Thyroid gland (tissue), 4 donors: ENCODE measurements around the gene SETDB1. TPM values are rescaled to one million over a fixed set of nuclear protein-coding genes. Genes with fewer than 3 reads are reported as not detected.

Experiments
- DNase-seq, 2 donors: peaks; one replicate each; pipeline ENCODE4 v3.0.0-alpha.2; 2019
- H3K27ac ChIP-seq, 3 donors: fragments of 200-600 bp; sonication (generic); 1 replicate in 2 of 3; 2 replicates in 1 of 3; pipeline ENCODE4 v1.5.1; 2016 to 2019; ENCODE audit warnings: mild to moderate bottlenecking in 1 of 3, moderate library complexity in 1 of 3
- H3K27me3 ChIP-seq: fragments of 200-600 bp; sonication (generic); one replicate; pipeline ENCODE4 v1.5.1; 2019
- H3K36me3 ChIP-seq, 2 donors: fragments of 200-600 bp; sonication (generic); one replicate each; pipeline ENCODE4 v1.5.1; 2016 to 2019
- H3K4me1 ChIP-seq, 2 donors: fragments of 200-600 bp; sonication (generic); one replicate each; pipeline ENCODE4 v1.5.1; 2017 to 2019
- H3K4me3 ChIP-seq, 3 donors: fragments of 200-600 bp; sonication (generic); replicated peaks in 1 of 3; 1 replicate in 2 of 3; 2 replicates in 1 of 3; pipeline ENCODE4 v1.5.1; 2016; ENCODE audit warnings: mild to moderate bottlenecking in 1 of 3
- H3K9me3 ChIP-seq: fragments of 200-600 bp; sonication (generic); one replicate; pipeline ENCODE4 v1.5.1; 2017
- POLR2A ChIP-seq, 2 donors: fragments of 450-650 bp; IDR thresholded peaks; one replicate each; pipeline ENCODE4 v1.6.1; 2017; ENCODE audit warnings: antibody characterized with exemption in 2 of 2, mild to moderate bottlenecking in 2 of 2, moderate library complexity in 1 of 2
- WGBS, 2 donors: methylation state at CpG; one replicate each; pipeline ENCODE4 v1.1.5; 2017; 5-methylcytosine and 5-hydroxymethylcytosine counted together
- intact Hi-C: fragments of 100-400 bp; cut with DNase I; formaldehyde crosslinking; loops from one replicate; pipeline ENCODE4 v1.15.1; 2023
- total RNA-seq, 4 donors: library from RNA; depleted of rRNA; stranded (reverse); fragments of >200 nt; gene quantifications; one replicate each; pipeline ENCODE4 v1.2.3, GENCODE V29; 2016
- TF ChIP-seq, protein P1 (sequence below), 6 experiments: fragments of 200-600 bp in 3 of 6; fragments of 450-650 bp in 3 of 6; sonication (generic) in 3 of 6; IDR thresholded peaks; one replicate each; pipeline ENCODE4 v1.5.1; 2016 to 2019; ENCODE audit warnings: antibody characterized with exemption in 6 of 6, mild to moderate bottlenecking in 2 of 6, inconsistent platforms in 1 of 6, moderate library complexity in 1 of 6

The SETDB1 gene
- total RNA-seq, 4 donors from 2014 or later, result 35.4 to 59.9 (median 44.8) TPM

GRCh38 chr1:150909585-150910180 is 16.5 kb upstream of the SETDB1 start:
- WGBS, 2 donors, result 90 to 97% methylated on average over 4 of the region's 4 CpGs
- intact Hi-C loops, result no loop called here
- no peak overlapping the region for H3K4me3 ChIP-seq
- H3K27me3 ChIP-seq, result no peaks in the 10 kb centered on the region
- no peak overlapping the region for H3K27ac ChIP-seq
- H3K36me3 ChIP-seq, result no peaks in the 10 kb centered on the region
- no peak for DNase-seq
- TF ChIP-seq, protein P1, sequence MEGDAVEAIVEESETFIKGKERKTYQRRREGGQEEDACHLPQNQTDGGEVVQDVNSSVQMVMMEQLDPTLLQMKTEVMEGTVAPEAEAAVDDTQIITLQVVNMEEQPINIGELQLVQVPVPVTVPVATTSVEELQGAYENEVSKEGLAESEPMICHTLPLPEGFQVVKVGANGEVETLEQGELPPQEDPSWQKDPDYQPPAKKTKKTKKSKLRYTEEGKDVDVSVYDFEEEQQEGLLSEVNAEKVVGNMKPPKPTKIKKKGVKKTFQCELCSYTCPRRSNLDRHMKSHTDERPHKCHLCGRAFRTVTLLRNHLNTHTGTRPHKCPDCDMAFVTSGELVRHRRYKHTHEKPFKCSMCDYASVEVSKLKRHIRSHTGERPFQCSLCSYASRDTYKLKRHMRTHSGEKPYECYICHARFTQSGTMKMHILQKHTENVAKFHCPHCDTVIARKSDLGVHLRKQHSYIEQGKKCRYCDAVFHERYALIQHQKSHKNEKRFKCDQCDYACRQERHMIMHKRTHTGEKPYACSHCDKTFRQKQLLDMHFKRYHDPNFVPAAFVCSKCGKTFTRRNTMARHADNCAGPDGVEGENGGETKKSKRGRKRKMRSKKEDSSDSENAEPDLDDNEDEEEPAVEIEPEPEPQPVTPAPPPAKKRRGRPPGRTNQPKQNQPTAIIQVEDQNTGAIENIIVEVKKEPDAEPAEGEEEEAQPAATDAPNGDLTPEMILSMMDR (IDR thresholded peaks at IDR 0.05), result no peak
- TF ChIP-seq POLR2A (IDR thresholded peaks at IDR 0.05), result no peak
- no peaks in the 10 kb centered on the region for H3K9me3 ChIP-seq
- no peaks in the 10 kb centered on the region for H3K4me1 ChIP-seq

DNA sequence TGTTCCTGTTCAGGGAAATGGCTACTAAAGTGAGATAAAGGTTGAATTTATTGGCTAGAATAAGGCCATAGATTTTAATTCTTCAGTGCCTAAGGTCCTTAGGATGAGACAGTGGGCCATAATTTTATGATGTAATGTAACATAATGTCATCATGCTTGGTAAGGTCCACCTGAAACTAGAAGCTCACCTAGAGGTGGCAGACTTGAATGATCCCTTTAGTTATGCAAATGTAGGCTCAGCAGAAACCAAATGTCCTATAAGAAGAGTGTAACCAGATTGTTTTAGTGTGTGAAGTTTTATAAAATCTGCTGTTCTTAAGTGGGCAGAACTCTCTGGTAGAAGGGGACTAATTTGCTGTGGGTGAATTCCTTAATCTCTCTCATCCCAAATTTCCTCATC is 13.5 kb upstream of the SETDB1 start:
- Histone ChIP-seq H3K27ac (no peak overlapping the region), H3K36me3 (no peaks in the 10 kb centered on the region), H3K9me3 (no peaks in the 10 kb centered on the region), H3K27me3 (no peaks in the 10 kb centered on the region), H3K4me3 (no peak overlapping the region), H3K4me1 (no peaks in the 10 kb centered on the region)
- intact Hi-C loops, result no loop called here
- TF ChIP-seq, protein P1 (IDR thresholded peaks at IDR 0.05), result no peak
- TF ChIP-seq POLR2A (IDR thresholded peaks at IDR 0.05), result no peak
- DNase-seq, result no peak

DNA sequence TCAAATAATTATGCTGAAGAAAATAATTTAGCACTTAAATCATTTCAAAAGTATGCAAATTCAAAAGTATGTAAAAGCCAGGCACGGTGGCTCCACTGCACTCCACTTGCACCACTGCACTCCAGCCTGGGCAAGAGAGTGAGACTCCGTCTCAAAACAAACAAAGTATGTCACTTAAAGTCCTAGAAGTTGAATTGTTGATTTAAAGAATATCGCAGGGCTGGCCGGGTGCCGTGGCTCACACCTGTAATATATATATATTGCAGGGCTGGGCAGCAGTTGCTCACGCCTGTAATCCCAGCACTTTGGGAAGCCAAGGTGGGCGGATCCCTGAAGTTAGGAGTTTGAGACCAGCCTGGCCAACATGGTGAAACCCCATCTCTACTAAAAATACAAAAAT is 8.8 kb upstream of the SETDB1 start:
- H3K4me1 ChIP-seq, result peaks cover 3% of the 10 kb centered on the region in 2 donors
- 38 to 57% methylated on average over 7 of the region's 7 CpGs for WGBS, 2 donors
- TF ChIP-seq, protein P1 (IDR thresholded peaks at IDR 0.05), result no peak
- TF ChIP-seq POLR2A (IDR thresholded peaks at IDR 0.05), result no peak

GRCh38 chr1:150922519-150922975 is 3.6 kb upstream of the SETDB1 start:
- DNase-seq, result peak; percentile 72 to 82

More for the DNA sequence above, 8.8 kb upstream of the SETDB1 start:
- Histone ChIP-seq H3K27me3 (no peaks in the 10 kb centered on the region), H3K9me3 (no peaks in the 10 kb centered on the region), H3K4me3 (no peak overlapping the region), H3K36me3 (no peaks in the 10 kb centered on the region), H3K27ac (no peak overlapping the region)
- peak; percentile 42 to 50 for DNase-seq
- intact Hi-C loops, result no loop called here

GRCh38 chr1:150925080-150925479 is 1.1 kb upstream of the SETDB1 start:
- H3K27me3 ChIP-seq, result no peaks in the 10 kb centered on the region

More at GRCh38 chr1:150922519-150922975, 3.6 kb upstream of the SETDB1 start:
- Histone ChIP-seq H3K27me3 (no peaks in the 10 kb centered on the region), H3K4me3 (no peak overlapping the region), H3K9me3 (no peaks in the 10 kb centered on the region), H3K27ac (peak overlapping the region in 1 of 3 donors; percentile 5), H3K36me3 (peaks cover 2% of the 10 kb centered on the region in 2 donors), H3K4me1 (peaks cover 9 to 14% of the 10 kb centered on the region in 2 donors)
- WGBS, 2 donors, result 49 to 50% methylated on average over 2 of the region's 2 CpGs
- TF ChIP-seq, protein P1 (IDR thresholded peaks at IDR 0.05), result peak in 5 of 6 experiments; percentile 25 to 82 (median 64)
- no peak for TF ChIP-seq POLR2A (IDR thresholded peaks at IDR 0.05)
- intact Hi-C loops, result no loop called here

More at GRCh38 chr1:150925080-150925479, 1.1 kb upstream of the SETDB1 start:
- TF ChIP-seq, protein P1 (IDR thresholded peaks at IDR 0.05), result no peak
- no peak for TF ChIP-seq POLR2A (IDR thresholded peaks at IDR 0.05)
- Histone ChIP-seq H3K4me1 (peaks cover 6 to 16% of the 10 kb centered on the region in 2 donors), H3K36me3 (peaks cover 21 to 27% of the 10 kb centered on the region in 2 donors), H3K4me3 (peak overlapping the region in 1 of 3 donors; percentile 71), H3K27ac (no peak overlapping the region), H3K9me3 (no peaks in the 10 kb centered on the region)
- peak; percentile 18 to 20 for DNase-seq
- 74 to 77% methylated on average over 23 of the region's 23 CpGs for WGBS, 2 donors
- intact Hi-C loops, result no loop called here
